DOHH2 (cell line): ENCODE measurements around the gene MSH6.

ENCODE experiments used
- H3F3A ChIP-seq: fragments of 200-600 bp; sonication (generic), shearing (Covaris generic); 2 replicates; pipeline ENCODE4 v1.6.0; 2016; ENCODE audit warnings: antibody characterized with exemption, mild to moderate bottlenecking; ENCODE audit not compliant: control insufficient read depth, insufficient read depth
- H3K27ac ChIP-seq: fragments of 200-600 bp; sonication (generic); 2 replicates; pipeline ENCODE4 v1.5.1; 2014; ENCODE audit warnings: low read depth, mild to moderate bottlenecking, low read length, moderate library complexity
- H3K27me3 ChIP-seq: fragments of 200-600 bp; sonication (generic); 2 replicates; pipeline ENCODE4 v1.6.1; 2014; ENCODE audit warnings: mild to moderate bottlenecking, low read length, mixed read lengths; ENCODE audit not compliant: control insufficient read depth
- H3K36me3 ChIP-seq: fragments of 200-600 bp; sonication (generic); 2 replicates; pipeline ENCODE4 v1.6.1; 2014; ENCODE audit warnings: mild to moderate bottlenecking, low read length, moderate library complexity, mixed read lengths; ENCODE audit not compliant: control insufficient read depth
- H3K4me1 ChIP-seq: fragments of 200-600 bp; sonication (generic); 2 replicates; pipeline ENCODE4 v1.6.1; 2014; ENCODE audit warnings: mild to moderate bottlenecking, low read length, mixed read lengths; ENCODE audit not compliant: control insufficient read depth
- H3K4me2 ChIP-seq: fragments of 200-600 bp; sonication (generic); 2 replicates; pipeline ENCODE4 v1.6.0; 2014; ENCODE audit warnings: mild to moderate bottlenecking, low read length, moderate library complexity
- H3K4me3 ChIP-seq: fragments of 200-600 bp; sonication (generic); 2 replicates; pipeline ENCODE4 v1.5.1; 2014; ENCODE audit warnings: mild to moderate bottlenecking, low read length, mixed read lengths
- H3K79me2 ChIP-seq: fragments of 200-600 bp; sonication (generic); 2 replicates; pipeline ENCODE4 v1.6.1; 2014; ENCODE audit warnings: mild to moderate bottlenecking, low read length, mixed read lengths; ENCODE audit not compliant: control insufficient read depth
- H3K9me2 ChIP-seq: fragments of 200-600 bp; sonication (generic); replicated peaks from 2 replicates; pipeline ENCODE4 v1.6.1; 2014; ENCODE audit warnings: mild to moderate bottlenecking, low read length, mixed read lengths; ENCODE audit not compliant: control insufficient read depth
- H3K9me3 ChIP-seq: fragments of 200-600 bp; sonication (generic); 2 replicates; pipeline ENCODE4 v1.6.1; 2014; ENCODE audit warnings: antibody characterized with exemption, low read length, mixed read lengths; ENCODE audit not compliant: control insufficient read depth, insufficient read depth
- H4K20me1 ChIP-seq: fragments of 200-600 bp; sonication (generic); 2 replicates; pipeline ENCODE4 v1.6.0; 2014; ENCODE audit warnings: low read depth, mild to moderate bottlenecking, antibody characterized with exemption, low read length, moderate library complexity; ENCODE audit not compliant: control insufficient read depth, insufficient read depth
- CTCF ChIP-seq: fragments of 200-600 bp; sonication (generic); IDR thresholded peaks from one replicate; pipeline ENCODE4 v1.5.1; 2014; ENCODE audit warnings: antibody characterized with exemption, mild to moderate bottlenecking, low read depth, low read length; ENCODE audit not compliant: poor library complexity, severe bottlenecking
- EZH2phosphoT487 ChIP-seq: fragments of 200-600 bp; sonication (generic); IDR thresholded peaks from 2 replicates; pipeline ENCODE4 v1.6.1; 2017; ENCODE audit warnings: borderline replicate concordance, mild to moderate bottlenecking, antibody characterized with exemption, low read length, moderate library complexity, mixed read lengths

MSH6 gene

GRCh38 chr2:47737191-47737975 lies 45.6 kb upstream of the MSH6 start:
- Histone ChIP-seq H3K4me3 (no peak overlapping the region), H3K27ac (no peak overlapping the region), H4K20me1 (no peaks in the 10 kb centered on the region), H3K4me2 (no peak overlapping the region), H3K4me1 (peaks cover 58% of the 10 kb centered on the region), H3F3A (peaks cover 2% of the 10 kb centered on the region; the same call in 1 of the 2 replicates), H3K27me3 (no peaks in the 10 kb centered on the region), H3K36me3 (peaks cover 92% of the 10 kb centered on the region), H3K9me3 (no peaks in the 10 kb centered on the region), H3K79me2 (peaks cover 56% of the 10 kb centered on the region), H3K9me2 (no peaks in the 10 kb centered on the region)
- TF ChIP-seq EZH2phosphoT487 (no peak), CTCF (no peak)

- Histone ChIP-seq H3K79me2 (peaks cover 53% of the 10 kb centered on the region), H3K36me3 (peaks cover 95% of the 10 kb centered on the region), H3K9me2 (no peaks in the 10 kb centered on the region), H3F3A (peaks cover 2% of the 10 kb centered on the region; the same call in 1 of the 2 replicates), H3K4me2 (no peak overlapping the region), H3K27ac (no peak overlapping the region), H3K27me3 (no peaks in the 10 kb centered on the region), H3K4me1 (peaks cover 58% of the 10 kb centered on the region), H4K20me1 (no peaks in the 10 kb centered on the region), H3K9me3 (no peaks in the 10 kb centered on the region), H3K4me3 (no peak overlapping the region)
- TF ChIP-seq CTCF (no peak), EZH2phosphoT487 (no peak)
These were observed 44.6 kb upstream of the MSH6 start for GRCh38 chr2:47738331-47738730.

GRCh38 chr2:47741101-47741500 lies 41.8 kb upstream of the MSH6 start:
- Histone ChIP-seq H3K4me1 (peaks cover 47% of the 10 kb centered on the region), H3K9me2 (no peaks in the 10 kb centered on the region), H3K4me2 (no peak overlapping the region)

More at GRCh38 chr2:47741101-47741500, 41.8 kb upstream of the MSH6 start:
- no peaks in the 10 kb centered on the region for H4K20me1 ChIP-seq
- H3K27ac ChIP-seq: no peak overlapping the region
- no peak for TF ChIP-seq EZH2phosphoT487
- TF ChIP-seq CTCF: no peak
- peaks cover 41% of the 10 kb centered on the region for H3K79me2 ChIP-seq
- peaks cover 90% of the 10 kb centered on the region for H3K36me3 ChIP-seq
- no peaks in the 10 kb centered on the region for H3K27me3 ChIP-seq
- no peaks in the 10 kb centered on the region for H3K9me3 ChIP-seq
- no peaks in the 10 kb centered on the region for H3F3A ChIP-seq
- no peak overlapping the region for H3K4me3 ChIP-seq
